Measurements from ENCODE around the gene CREBZF.

DNA sequence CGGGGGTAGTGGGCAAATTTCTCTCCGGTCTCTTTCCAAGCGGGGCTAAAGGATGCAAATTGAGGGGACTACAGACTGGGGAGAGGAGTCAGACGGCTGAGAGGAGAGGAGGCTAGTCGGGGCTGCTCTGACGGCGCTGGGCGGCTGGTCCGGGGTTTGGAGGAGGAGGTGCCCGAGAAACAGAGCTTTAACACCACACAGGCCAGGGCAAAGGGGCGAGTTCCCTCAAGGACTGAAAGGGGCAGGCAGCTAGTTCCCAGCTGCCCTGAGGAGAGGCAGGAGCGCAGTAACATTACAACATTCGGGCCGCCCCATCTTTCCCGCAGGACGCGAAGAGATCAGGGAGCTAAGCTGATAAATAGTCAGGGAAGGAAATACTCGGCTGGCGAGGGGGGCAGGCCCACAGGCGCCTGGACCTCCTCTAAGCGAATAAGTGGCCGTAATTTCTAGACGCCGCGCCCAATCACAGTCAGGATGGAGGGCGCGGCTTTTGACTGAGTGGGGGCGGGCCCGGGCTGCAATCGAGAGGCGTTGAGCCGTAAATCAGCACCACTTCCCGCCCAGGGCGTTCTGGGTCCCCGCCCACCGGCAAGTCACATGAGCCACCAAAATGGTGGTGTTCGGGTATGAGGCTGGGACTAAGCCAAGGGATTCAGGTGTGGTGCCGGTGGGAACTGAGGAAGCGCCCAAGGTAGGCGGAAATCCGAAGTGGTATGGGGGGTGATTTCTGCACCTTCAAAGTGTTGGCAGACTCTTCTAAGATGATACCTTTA is 36.7 kb downstream of the CREBZF start, which contains the start of gene TMEM126B:
- TF ChIP-seq CTCF (IDR thresholded peaks at IDR 0.05; ENCODE audit: low read depth, low read length) (no peak), POLR2A (IDR thresholded peaks at IDR 0.05; ENCODE audit: extremely low read depth, insufficient read length) (peak; percentile 86), MYC (IDR thresholded peaks at IDR 0.05; ENCODE audit: low read depth, low read length) (peak; percentile 62)
- TF ChIP-seq, protein P1, sequence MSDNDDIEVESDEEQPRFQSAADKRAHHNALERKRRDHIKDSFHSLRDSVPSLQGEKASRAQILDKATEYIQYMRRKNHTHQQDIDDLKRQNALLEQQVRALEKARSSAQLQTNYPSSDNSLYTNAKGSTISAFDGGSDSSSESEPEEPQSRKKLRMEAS (IDR thresholded peaks at IDR 0.05; ENCODE audit: low read depth, low read length) = peak; percentile 81

All from NB4 (cell line).